Endothelial cell of umbilical vein (primary cell): ENCODE results near the gene TNFRSF14. TPM values are rescaled to one million over a fixed set of nuclear protein-coding genes. Genes with fewer than 3 reads are reported as not detected.

Experiments
- BruUV-seq: library from RNA; stranded (reverse); fragments of 400-500 nt; replicated peaks from 2 replicates; lab custom pipeline; 2021; lab: Mats Ljungman, UMichigan
- CTCF ChIA-PET: fragments of 300-600, 350-600 bp; sonication (Branson Sonifier 250); formaldehyde crosslinking; loops from one replicate; lab custom pipeline; 2021; ENCODE audit warnings: antibody characterized with exemption, inconsistent platforms; lab: Charles Lee
- POLR2A ChIA-PET: fragments of 300-600, 350-600 bp; sonication (Branson Sonifier 250); formaldehyde crosslinking; loops from one replicate; lab custom pipeline; 2021; ENCODE audit warnings: antibody characterized with exemption, inconsistent platforms; lab: Charles Lee
- DNase-seq: peaks from one replicate; pipeline ENCODE4 v3.0.0-alpha.2; 2011; ENCODE audit warnings: low read depth, low spot score
- FAIRE-seq: peaks from 2 replicates; lab custom pipeline; 2011; peaks lifted over from hg19 to GRCh38; lab: Jason Lieb, UNC
- H2AFZ ChIP-seq: 2 replicates; pipeline ENCODE4 v1.6.0; 2012; ENCODE audit warnings: low read depth, low read length, control low read depth, inconsistent platforms
- H3K27ac ChIP-seq: 2 replicates; pipeline ENCODE4 v1.5.1; 2011; ENCODE audit warnings: low read depth, mild to moderate bottlenecking, control low read depth, low read length, moderate library complexity; ENCODE audit not compliant: insufficient read depth
- H3K27me3 ChIP-seq, 2 experiments: 2 replicates each; pipeline versions ENCODE4 v1.6.0 to v1.6.1; 2011; ENCODE audit warnings: low read length in 2 of 2, mixed read lengths in 1 of 2; ENCODE audit not compliant: control insufficient read depth in 2 of 2, insufficient read depth in 2 of 2
- H3K36me3 ChIP-seq, 2 experiments: 2 replicates in 1 of 2; 3 replicates in 1 of 2; pipeline ENCODE4 v1.5.1; 2011; ENCODE audit warnings: low read length in 2 of 2, mild to moderate bottlenecking in 1 of 2, moderate library complexity in 1 of 2; ENCODE audit not compliant: control insufficient read depth in 2 of 2, insufficient read depth in 2 of 2; ENCODE audit errors: extremely low read depth in 1 of 2
- H3K4me1 ChIP-seq: 3 replicates; pipeline ENCODE4 v1.5.1; 2011; ENCODE audit warnings: mild to moderate bottlenecking, low read length; ENCODE audit not compliant: control insufficient read depth, insufficient read depth; ENCODE audit errors: extremely low read depth
- H3K4me2 ChIP-seq: 2 replicates; pipeline ENCODE4 v1.6.1; 2011; ENCODE audit warnings: low read length, control low read depth, mixed read lengths; ENCODE audit not compliant: insufficient read depth
- H3K4me3 ChIP-seq, 3 experiments: fragments of 200-600 bp in 1 of 3; sonication (generic), shearing (Covaris generic) in 1 of 3; replicated peaks in 1 of 3; 2 replicates each; pipeline ENCODE4 v1.5.1; 2011 to 2016; ENCODE audit warnings: control low read depth in 3 of 3, low read length in 3 of 3, mild to moderate bottlenecking in 2 of 3, inconsistent platforms in 1 of 3, low read depth in 1 of 3, moderate library complexity in 1 of 3; ENCODE audit not compliant: insufficient read depth in 1 of 3
- H3K79me2 ChIP-seq: 2 replicates; pipeline ENCODE4 v1.6.0; 2012; ENCODE audit warnings: low read length, inconsistent platforms; ENCODE audit not compliant: control insufficient read depth, insufficient read depth
- H3K9ac ChIP-seq: replicated peaks from 2 replicates; pipeline ENCODE3; 2011; ENCODE audit warnings: low read length, control low read depth; ENCODE audit not compliant: insufficient read depth; ENCODE audit errors: extremely low read depth
- H3K9me1 ChIP-seq: replicated peaks from 3 replicates; pipeline ENCODE4 v1.6.0; 2011; ENCODE audit warnings: mild to moderate bottlenecking, low read length; ENCODE audit not compliant: control insufficient read depth, insufficient read depth; ENCODE audit errors: extremely low read depth
- H3K9me3 ChIP-seq: replicated peaks from 2 replicates; pipeline ENCODE4 v1.5.1; 2012; ENCODE audit warnings: low read length, inconsistent platforms; ENCODE audit not compliant: control insufficient read depth, insufficient read depth
- H4K20me1 ChIP-seq: replicated peaks from 2 replicates; pipeline ENCODE3; 2011; ENCODE audit warnings: mild to moderate bottlenecking, low read length; ENCODE audit not compliant: control insufficient read depth, insufficient read depth; ENCODE audit errors: extremely low read depth
- EZH2 ChIP-seq: IDR thresholded peaks from 2 replicates; pipeline ENCODE4 v1.6.1; 2012; ENCODE audit warnings: borderline replicate concordance, low read depth, mild to moderate bottlenecking, moderate library complexity, low read length, inconsistent platforms; ENCODE audit not compliant: severe bottlenecking
- FOS ChIP-seq: IDR thresholded peaks from 2 replicates; pipeline ENCODE4 v1.6.1; 2011; ENCODE audit warnings: mild to moderate bottlenecking, low read length, moderate library complexity, borderline replicate concordance; ENCODE audit not compliant: insufficient read depth
- GATA2 ChIP-seq: IDR thresholded peaks from 2 replicates; pipeline ENCODE4 v1.7.0; 2011; ENCODE audit warnings: low read depth, mild to moderate bottlenecking, moderate library complexity, mixed read lengths, low read length; ENCODE audit not compliant: insufficient read length, insufficient read depth
- JUN ChIP-seq: IDR thresholded peaks from 2 replicates; pipeline ENCODE4 v1.6.1; 2011; ENCODE audit warnings: borderline replicate concordance, low read depth; ENCODE audit not compliant: insufficient read length, insufficient read depth
- MYC ChIP-seq: IDR thresholded peaks from one replicate; pipeline ENCODE4 v1.6.1; 2011; ENCODE audit warnings: mild to moderate bottlenecking, low read depth, low read length
- POLR2A ChIP-seq: IDR thresholded peaks from 2 replicates; pipeline ENCODE4 v1.6.1; 2012; ENCODE audit warnings: low read depth, mild to moderate bottlenecking, control low read depth, low read length
- POLR2AphosphoS5 ChIP-seq: IDR thresholded peaks from 2 replicates; pipeline ENCODE4 v1.6.1; 2012; ENCODE audit warnings: low read depth, mild to moderate bottlenecking, control low read depth, low read length, moderate library complexity; ENCODE audit not compliant: insufficient read depth
- dilution Hi-C: fragments of 300-500 bp; cut with MboI; formaldehyde crosslinking; loops from one replicate; pipeline ENCODE4 v1.15.0; 2019; ENCODE audit warnings: low sequenced_read_pairs; ENCODE audit not compliant: extremely low pct_ligation_motif_present
- intact Hi-C: fragments of 100-400 bp; cut with micrococcal nuclease; formaldehyde crosslinking; loops from one replicate; pipeline ENCODE4 v1.10.0; 2022
- polyA plus RNA-seq, 4 experiments: library from polyadenylated mRNA; depleted of rRNA in 3 of 4; stranded (reverse) in 3 of 4; unstranded in 1 of 4; fragments of >200 nt; gene quantifications; 2 replicates each; pipeline versions ENCODE4 v1.2.1 to v1.2.3, GENCODE V29; 2011 to 2012; ENCODE audit warnings: missing spikeins in 1 of 4
- total RNA-seq: library from RNA; stranded (reverse); gene quantifications from 2 replicates; pipeline ENCODE4 v1.2.3, GENCODE V29; 2021
- TF ChIP-seq, protein P1 (sequence below): IDR thresholded peaks from 2 replicates; pipeline ENCODE4 v1.6.1; 2011; ENCODE audit not compliant: insufficient read depth, insufficient read length
- TF ChIP-seq, protein P2 (sequence below), 2 donors: IDR thresholded peaks; 1 replicate in 1 of 2; 2 replicates in 1 of 2; pipeline ENCODE4 v1.5.1; 2011; ENCODE audit warnings: low read length in 2 of 2, mild to moderate bottlenecking in 2 of 2, moderate library complexity in 2 of 2, control low read depth in 1 of 2, inconsistent platforms in 1 of 2, low read depth in 1 of 2; ENCODE audit not compliant: insufficient read depth in 1 of 2; ENCODE audit errors: extremely low read depth in 1 of 2

The TNFRSF14 gene
- total and polyA plus RNA-seq, 2 donors (not counting 3 experiments of a cell fraction or from before 2014, with no cell fraction given) = 40.9 to 49.4 TPM

DNA sequence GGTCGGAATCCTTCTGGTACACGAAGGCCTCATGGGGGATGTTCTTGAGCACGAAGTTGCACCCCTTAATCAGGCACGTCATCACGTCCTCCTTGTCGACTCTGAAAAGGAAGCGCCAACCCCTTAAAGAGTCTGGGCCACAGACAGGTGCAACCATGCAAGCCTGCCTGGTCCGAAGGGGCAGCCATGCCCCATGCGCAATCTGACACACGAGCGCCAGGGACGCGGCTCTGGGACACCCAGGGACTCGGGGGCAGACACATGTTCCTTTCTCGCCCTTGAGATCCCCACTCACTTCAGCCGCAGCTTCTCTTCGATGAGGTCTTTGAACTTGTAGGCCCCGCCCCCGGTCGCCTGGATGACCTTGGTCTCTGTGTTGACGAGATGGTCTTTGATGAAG, 35.4 kb upstream of the TNFRSF14 start:
- DNase-seq (no peak), FAIRE-seq (no peak)
- Histone ChIP-seq H3K9ac (no peak overlapping the region), H3K27ac (no peak overlapping the region), H3K4me2 (no peak overlapping the region), H3K4me3 (no peak overlapping the region), H3K9me3 (no peaks in the 10 kb centered on the region), H2AFZ (no peak overlapping the region), H3K27me3 (no peaks in the 10 kb centered on the region), H3K36me3 (peaks cover 6 to 43% of the 10 kb centered on the region in 2 experiments), H4K20me1 (no peaks in the 10 kb centered on the region), H3K79me2 (peaks cover 38% of the 10 kb centered on the region), H3K4me1 (peaks cover 14% of the 10 kb centered on the region), H3K9me1 (no peaks in the 10 kb centered on the region)
- ChIA-PET CTCF (no interaction called here), POLR2A (no interaction called here)
- TF ChIP-seq, protein P1, sequence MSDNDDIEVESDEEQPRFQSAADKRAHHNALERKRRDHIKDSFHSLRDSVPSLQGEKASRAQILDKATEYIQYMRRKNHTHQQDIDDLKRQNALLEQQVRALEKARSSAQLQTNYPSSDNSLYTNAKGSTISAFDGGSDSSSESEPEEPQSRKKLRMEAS = no peak
- TF ChIP-seq, protein P2, sequence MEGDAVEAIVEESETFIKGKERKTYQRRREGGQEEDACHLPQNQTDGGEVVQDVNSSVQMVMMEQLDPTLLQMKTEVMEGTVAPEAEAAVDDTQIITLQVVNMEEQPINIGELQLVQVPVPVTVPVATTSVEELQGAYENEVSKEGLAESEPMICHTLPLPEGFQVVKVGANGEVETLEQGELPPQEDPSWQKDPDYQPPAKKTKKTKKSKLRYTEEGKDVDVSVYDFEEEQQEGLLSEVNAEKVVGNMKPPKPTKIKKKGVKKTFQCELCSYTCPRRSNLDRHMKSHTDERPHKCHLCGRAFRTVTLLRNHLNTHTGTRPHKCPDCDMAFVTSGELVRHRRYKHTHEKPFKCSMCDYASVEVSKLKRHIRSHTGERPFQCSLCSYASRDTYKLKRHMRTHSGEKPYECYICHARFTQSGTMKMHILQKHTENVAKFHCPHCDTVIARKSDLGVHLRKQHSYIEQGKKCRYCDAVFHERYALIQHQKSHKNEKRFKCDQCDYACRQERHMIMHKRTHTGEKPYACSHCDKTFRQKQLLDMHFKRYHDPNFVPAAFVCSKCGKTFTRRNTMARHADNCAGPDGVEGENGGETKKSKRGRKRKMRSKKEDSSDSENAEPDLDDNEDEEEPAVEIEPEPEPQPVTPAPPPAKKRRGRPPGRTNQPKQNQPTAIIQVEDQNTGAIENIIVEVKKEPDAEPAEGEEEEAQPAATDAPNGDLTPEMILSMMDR (IDR thresholded peaks at IDR 0.05; ENCODE audit: extremely low read depth in 1 of 2, insufficient read depth in 1 of 2, low read depth in 1 of 2, low read length in 2 of 2) = no peak
- TF ChIP-seq GATA2 (no peak), FOS (no peak)
- dilution Hi-C loops = no loop called here
- no TSS peak for BruUV-seq
- intact Hi-C loops = no loop called here

DNA sequence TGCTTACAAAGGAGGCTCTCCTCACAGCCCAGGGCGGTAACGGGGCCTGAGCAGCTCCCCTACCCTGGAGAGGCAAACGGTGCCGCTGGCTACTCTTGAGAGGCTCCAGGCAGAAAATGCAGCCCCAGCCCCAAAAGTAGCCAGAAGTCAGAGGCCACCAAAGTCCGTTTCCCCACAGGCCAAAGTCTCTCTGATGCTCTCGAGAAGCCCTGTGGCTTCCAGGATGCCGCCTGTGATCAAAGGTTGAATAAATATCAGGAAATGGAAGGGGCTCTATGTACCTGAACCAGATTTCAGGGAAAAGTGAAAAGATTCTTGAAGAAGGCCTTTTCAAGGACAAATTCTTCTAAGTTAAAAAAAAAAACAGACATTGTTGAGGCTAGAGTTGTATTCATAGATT, 33.9 kb upstream of the TNFRSF14 start:
- intact Hi-C loops (no loop called here), dilution Hi-C loops (no loop called here)
- Histone ChIP-seq H3K9me1 (no peaks in the 10 kb centered on the region), H3K4me3 (no peak overlapping the region), H3K9me3 (no peaks in the 10 kb centered on the region), H3K4me2 (no peak overlapping the region), H3K79me2 (peaks cover 40% of the 10 kb centered on the region), H4K20me1 (no peaks in the 10 kb centered on the region), H3K4me1 (peaks cover 17% of the 10 kb centered on the region), H3K27ac (no peak overlapping the region), H3K9ac (no peak overlapping the region), H2AFZ (no peak overlapping the region), H3K36me3 (peaks cover 6 to 33% of the 10 kb centered on the region in 2 experiments), H3K27me3 (no peaks in the 10 kb centered on the region)
- ChIA-PET CTCF (no interaction called here), POLR2A (no interaction called here)
- DNase-seq = no peak
- TF ChIP-seq POLR2A = no peak
- no peak for TF ChIP-seq MYC
- TF ChIP-seq, protein P1 = no peak
- TF ChIP-seq GATA2 = no peak
- TF ChIP-seq FOS = no peak
- TF ChIP-seq JUN = no peak
- TF ChIP-seq, protein P2 (IDR thresholded peaks at IDR 0.05; ENCODE audit: extremely low read depth in 1 of 2, insufficient read depth in 1 of 2, low read depth in 1 of 2, low read length in 2 of 2) = no peak
- TF ChIP-seq POLR2AphosphoS5 = no peak
- no peak for TF ChIP-seq EZH2
- FAIRE-seq = no peak
- BruUV-seq = no TSS peak
